A673 (cell line): ENCODE data around the gene RILP.

Experiments
- CTCF ChIP-seq: fragments of 300-800, 200-600 bp; sonication (generic); conservative IDR thresholded peaks from 2 replicates; pipeline ENCODE4 v1.5.1; 2017; ENCODE audit warnings: low read depth, mild to moderate bottlenecking, antibody characterized with exemption, low read length, moderate library complexity, mixed read lengths
- EZH2 ChIP-seq: fragments of 200-600 bp; sonication (generic); IDR thresholded peaks from 2 replicates; pipeline ENCODE4 v1.6.1; 2017; ENCODE audit warnings: borderline replicate concordance, low read depth, mild to moderate bottlenecking, mixed read lengths, antibody characterized with exemption, low read length; ENCODE audit not compliant: poor library complexity, severe bottlenecking

DNA sequence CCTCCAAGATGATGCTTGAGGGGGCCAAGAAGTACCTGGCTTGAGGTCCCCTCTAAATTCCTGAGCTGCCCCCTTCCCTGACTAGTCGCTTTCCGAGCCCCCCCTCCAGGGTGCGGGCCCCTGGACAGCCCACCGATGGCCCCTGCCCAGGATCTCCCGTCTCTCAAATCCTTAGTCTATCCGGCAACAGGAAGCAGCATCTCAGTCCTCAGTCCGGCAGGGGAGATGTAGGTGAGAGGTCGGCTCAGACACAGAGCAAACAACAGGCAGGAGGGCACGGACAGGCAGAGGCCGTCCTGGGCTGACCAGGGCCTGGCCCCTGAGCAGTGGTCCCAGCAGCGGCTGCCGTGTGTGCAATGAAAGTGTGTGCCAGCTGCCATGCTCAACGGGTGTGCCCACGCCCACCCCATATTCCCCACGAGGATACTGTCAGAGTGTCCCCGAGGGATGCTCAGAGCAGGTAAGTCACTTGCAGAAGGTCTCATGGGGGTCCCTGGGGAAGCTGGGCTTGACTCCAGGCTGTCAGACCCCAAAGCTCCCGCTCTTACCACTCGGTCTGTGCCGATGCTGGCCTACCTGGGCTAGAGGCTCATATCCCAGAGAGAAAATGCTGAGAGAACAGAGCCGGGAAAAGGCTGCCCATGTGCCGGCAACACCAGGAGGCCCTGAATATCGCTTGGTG, 28.3 kb downstream of the RILP start:
- TF ChIP-seq CTCF (no peak), EZH2 (no peak)
